Hepatocyte (in vitro differentiated cells): ENCODE measurements around the gene GJC2. TPM values are rescaled to one million over a fixed set of nuclear protein-coding genes. Genes with fewer than 3 reads are reported as not detected.
A peak's percentile ranks its signal among the peaks of the same experiment; 100 is the strongest.

Experiments
- DNase-seq: peaks from one replicate; pipeline ENCODE4 v3.0.0-alpha.2; 2016; ENCODE audit warnings: low spot score
- H2AFZ ChIP-seq: fragments of 200-600 bp; sonication (generic); 2 replicates; pipeline ENCODE4 v1.6.0; 2016; ENCODE audit warnings: antibody characterized with exemption, mild to moderate bottlenecking
- H3K27ac ChIP-seq: fragments of 200-600 bp; sonication (generic); 2 replicates; pipeline ENCODE4 v1.5.1; 2016; ENCODE audit warnings: mild to moderate bottlenecking
- H3K27me3 ChIP-seq: fragments of 200-600 bp; sonication (generic); 2 replicates; pipeline ENCODE4 v1.6.1; 2016
- H3K36me3 ChIP-seq: fragments of 200-600 bp; sonication (generic); replicated peaks from 2 replicates; pipeline ENCODE4 v1.5.1; 2016; ENCODE audit warnings: low read depth; ENCODE audit not compliant: insufficient read depth
- H3K4me1 ChIP-seq: fragments of 200-600 bp; sonication (generic); 2 replicates; pipeline ENCODE4 v1.5.1; 2016; ENCODE audit warnings: mild to moderate bottlenecking, moderate library complexity; ENCODE audit not compliant: insufficient read depth
- H3K4me2 ChIP-seq: fragments of 200-600 bp; sonication (generic); 2 replicates; pipeline ENCODE4 v1.6.0; 2016
- H3K4me3 ChIP-seq: fragments of 200-600 bp; sonication (generic); 2 replicates; pipeline ENCODE4 v1.5.1; 2016; ENCODE audit warnings: mild to moderate bottlenecking
- H3K79me2 ChIP-seq: fragments of 200-600 bp; sonication (generic); 2 replicates; pipeline ENCODE4 v1.6.0; 2017; ENCODE audit warnings: mild to moderate bottlenecking
- H3K9me2 ChIP-seq: fragments of 200-600 bp; sonication (generic); replicated peaks from 2 replicates; pipeline ENCODE4 v1.6.0; 2017; ENCODE audit warnings: mild to moderate bottlenecking; ENCODE audit not compliant: insufficient read depth
- H3K9me3 ChIP-seq: fragments of 200-600 bp; sonication (generic); 2 replicates; pipeline ENCODE4 v1.5.1; 2016; ENCODE audit warnings: low read depth, mild to moderate bottlenecking
- H4K20me1 ChIP-seq: fragments of 200-600 bp; sonication (generic); 2 replicates; pipeline ENCODE4 v1.6.0; 2016; ENCODE audit warnings: mild to moderate bottlenecking; ENCODE audit not compliant: insufficient read depth, poor library complexity, severe bottlenecking
- EZH2 ChIP-seq: fragments of 200-600 bp; sonication (generic); IDR thresholded peaks from 2 replicates; pipeline ENCODE4 v1.6.1; 2016; ENCODE audit warnings: antibody characterized with exemption, mild to moderate bottlenecking, borderline replicate concordance
- EZH2phosphoT487 ChIP-seq: fragments of 200-600 bp; sonication (generic); IDR thresholded peaks from one replicate; pipeline ENCODE4 v1.6.1; 2018; ENCODE audit warnings: antibody characterized with exemption, mild to moderate bottlenecking, low read depth, moderate library complexity; ENCODE audit not compliant: unreplicated experiment, severe bottlenecking
- WGBS: methylation state at CpG from one replicate; pipeline ENCODE4 v1.1.6; 2016; ENCODE audit warnings: low lambda C conversion rate; ENCODE audit errors: missing lambda C conversion rate; 5-methylcytosine and 5-hydroxymethylcytosine counted together
- polyA plus RNA-seq: library from polyadenylated mRNA; unstranded; fragments of >200 nt; fragmentation: Nextera tagmentation; extraction: Ambion mirVana; gene quantifications from 2 replicates; pipeline ENCODE4 v1.2.1, GENCODE V29; 2016
- total RNA-seq: library from RNA; depleted of rRNA; stranded (reverse); fragments of >200 nt; gene quantifications from 2 replicates; pipeline ENCODE4 v1.2.3, GENCODE V29; 2014
- TF ChIP-seq, protein P1 (sequence below): fragments of 200-600 bp; sonication (generic); IDR thresholded peaks from 2 replicates; pipeline ENCODE4 v1.5.1; 2016; ENCODE audit warnings: antibody characterized with exemption, mild to moderate bottlenecking; ENCODE audit not compliant: poor library complexity

The GJC2 gene
- total and polyA plus RNA-seq, 2 experiments from 2014 or later, result 0.40 to 1.6 TPM

DNA sequence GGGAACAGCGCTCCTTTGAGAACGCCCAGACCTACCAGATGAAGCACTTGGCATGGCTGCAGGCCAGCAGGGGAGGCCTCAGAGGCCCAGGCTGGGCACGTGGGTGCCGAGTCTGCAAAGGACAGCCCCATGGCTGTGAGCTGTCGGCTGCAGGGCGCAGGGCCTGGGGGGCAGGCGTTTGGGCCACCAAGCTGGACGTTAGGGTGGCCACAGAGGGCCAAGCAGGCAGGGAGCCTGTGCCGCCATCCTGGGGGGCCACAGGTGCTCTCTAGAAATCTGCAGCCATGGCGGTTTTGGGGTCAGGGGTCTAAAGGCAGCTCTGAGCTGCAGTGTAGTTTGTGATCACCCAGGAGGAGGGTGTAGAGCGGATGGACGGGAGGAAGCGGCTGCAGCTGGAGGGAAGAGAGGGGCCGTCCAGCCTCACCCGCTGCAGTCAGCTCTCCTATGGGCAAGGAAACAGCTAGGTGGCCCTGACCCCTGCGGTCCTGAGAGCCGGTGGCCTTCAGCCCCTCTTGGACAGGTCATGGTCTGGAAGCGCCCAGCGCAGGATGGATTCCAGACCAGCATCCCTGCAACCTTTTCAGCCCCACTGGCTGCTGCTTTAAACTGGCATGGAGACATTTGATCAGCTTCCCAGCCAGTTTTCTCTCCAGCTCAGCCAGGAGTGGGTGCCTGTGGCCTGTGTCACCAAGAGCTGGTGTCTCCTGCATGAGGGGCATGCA is 26.9 kb downstream of the GJC2 start:
- Histone ChIP-seq H3K9me3 (no peaks in the 10 kb centered on the region), H3K4me1 (no peaks in the 10 kb centered on the region), H3K4me2 (no peak overlapping the region), H3K36me3 (no peaks in the 10 kb centered on the region), H3K9me2 (no peaks in the 10 kb centered on the region), H3K4me3 (no peak overlapping the region), H3K79me2 (peaks cover 5% of the 10 kb centered on the region), H3K27me3 (no peaks in the 10 kb centered on the region), H3K27ac (no peak overlapping the region), H4K20me1 (no peaks in the 10 kb centered on the region), H2AFZ (no peak overlapping the region)
- WGBS, result 95% methylated on average over 19 of the region's 19 CpGs
- no peak for DNase-seq
- TF ChIP-seq EZH2phosphoT487, result no peak
- TF ChIP-seq, protein P1, sequence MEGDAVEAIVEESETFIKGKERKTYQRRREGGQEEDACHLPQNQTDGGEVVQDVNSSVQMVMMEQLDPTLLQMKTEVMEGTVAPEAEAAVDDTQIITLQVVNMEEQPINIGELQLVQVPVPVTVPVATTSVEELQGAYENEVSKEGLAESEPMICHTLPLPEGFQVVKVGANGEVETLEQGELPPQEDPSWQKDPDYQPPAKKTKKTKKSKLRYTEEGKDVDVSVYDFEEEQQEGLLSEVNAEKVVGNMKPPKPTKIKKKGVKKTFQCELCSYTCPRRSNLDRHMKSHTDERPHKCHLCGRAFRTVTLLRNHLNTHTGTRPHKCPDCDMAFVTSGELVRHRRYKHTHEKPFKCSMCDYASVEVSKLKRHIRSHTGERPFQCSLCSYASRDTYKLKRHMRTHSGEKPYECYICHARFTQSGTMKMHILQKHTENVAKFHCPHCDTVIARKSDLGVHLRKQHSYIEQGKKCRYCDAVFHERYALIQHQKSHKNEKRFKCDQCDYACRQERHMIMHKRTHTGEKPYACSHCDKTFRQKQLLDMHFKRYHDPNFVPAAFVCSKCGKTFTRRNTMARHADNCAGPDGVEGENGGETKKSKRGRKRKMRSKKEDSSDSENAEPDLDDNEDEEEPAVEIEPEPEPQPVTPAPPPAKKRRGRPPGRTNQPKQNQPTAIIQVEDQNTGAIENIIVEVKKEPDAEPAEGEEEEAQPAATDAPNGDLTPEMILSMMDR, result no peak
- no peak for TF ChIP-seq EZH2

DNA sequence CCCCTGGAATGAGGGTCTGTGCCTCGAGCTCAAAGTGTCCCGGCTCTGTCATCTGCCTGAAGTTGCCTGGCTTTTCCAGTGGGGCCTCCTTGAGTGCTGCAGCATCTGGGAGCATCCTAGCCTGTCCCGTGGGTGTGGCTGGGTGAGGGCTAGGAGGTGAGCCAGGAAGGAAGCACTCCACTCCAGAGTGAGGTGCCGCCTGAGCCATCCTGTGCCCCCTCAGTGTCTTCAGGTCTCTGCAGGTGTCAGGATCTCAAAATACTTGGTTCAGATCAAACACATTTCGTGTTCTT is 27.4 kb downstream of the GJC2 start:
- DNase-seq, result no peak
- WGBS, result 95% methylated on average over 5 of the region's 5 CpGs
- no peaks in the 10 kb centered on the region for H3K27me3 ChIP-seq
- no peak overlapping the region for H2AFZ ChIP-seq
- H3K36me3 ChIP-seq, result no peaks in the 10 kb centered on the region
- H3K4me1 ChIP-seq, result no peaks in the 10 kb centered on the region
- H3K9me2 ChIP-seq, result no peaks in the 10 kb centered on the region
- H3K4me2 ChIP-seq, result no peak overlapping the region
- H4K20me1 ChIP-seq, result no peaks in the 10 kb centered on the region
- H3K79me2 ChIP-seq, result peaks cover 3% of the 10 kb centered on the region
- no peak overlapping the region for H3K4me3 ChIP-seq
- no peaks in the 10 kb centered on the region for H3K9me3 ChIP-seq
- H3K27ac ChIP-seq, result no peak overlapping the region
- TF ChIP-seq, protein P1, result no peak
- TF ChIP-seq EZH2phosphoT487 (no peak), EZH2 (no peak)

DNA sequence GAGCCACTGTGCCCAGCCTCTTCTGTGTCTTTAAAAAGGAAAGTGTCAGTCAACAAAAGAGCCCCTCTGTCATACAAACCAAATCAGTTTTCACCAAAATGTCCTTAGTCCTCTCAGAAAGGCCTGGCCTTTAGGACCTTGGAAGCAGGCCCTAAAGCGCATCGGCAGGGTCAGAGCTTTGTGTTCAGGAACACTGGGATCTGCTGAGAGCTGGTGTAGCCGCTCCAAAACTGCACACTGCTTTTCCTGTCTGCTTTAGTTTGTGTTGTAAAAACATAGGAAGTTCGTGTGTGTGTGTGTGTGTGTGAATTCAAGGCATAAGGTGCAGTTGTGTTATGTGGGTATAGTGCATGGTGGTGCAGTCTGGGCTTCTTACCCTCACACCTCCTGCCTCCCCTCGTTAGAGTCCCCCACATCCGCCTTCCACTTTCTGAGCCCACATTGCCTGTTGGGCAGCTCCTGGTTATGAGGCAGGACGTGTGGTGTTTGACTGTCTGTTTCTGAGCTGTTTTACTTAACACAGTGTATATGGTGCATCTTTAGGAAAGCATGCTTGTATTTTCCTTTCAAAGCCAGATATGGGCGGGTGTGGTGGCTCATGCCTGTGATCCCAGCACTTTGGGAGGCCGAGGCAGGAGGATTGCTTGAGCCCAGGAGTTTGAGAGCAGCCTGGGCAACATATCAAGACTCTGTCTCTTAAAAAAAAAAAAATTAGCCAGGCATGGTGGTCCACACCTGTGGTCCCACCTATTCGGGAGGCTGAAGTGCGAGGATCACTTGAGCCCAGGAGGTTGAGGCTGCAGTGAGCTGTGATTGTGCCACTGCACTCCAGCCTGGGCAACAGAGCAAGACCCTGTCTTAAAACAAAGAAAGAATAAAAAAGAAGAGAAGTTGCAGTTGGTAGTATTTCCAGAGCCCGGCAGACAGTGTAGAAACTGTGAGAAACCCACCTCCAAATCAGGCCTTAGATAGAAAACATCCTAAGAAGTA is 28.3 kb downstream of the GJC2 start:
- Histone ChIP-seq H3K27ac (peak overlapping the region; percentile 22), H3K4me2 (no peak overlapping the region), H3K9me2 (no peaks in the 10 kb centered on the region)

More for the DNA sequence above, 28.3 kb downstream of the GJC2 start:
- no peaks in the 10 kb centered on the region for H3K36me3 ChIP-seq
- DNase-seq, result no peak
- no peaks in the 10 kb centered on the region for H4K20me1 ChIP-seq
- no peaks in the 10 kb centered on the region for H3K4me1 ChIP-seq
- no peaks in the 10 kb centered on the region for H3K9me3 ChIP-seq
- WGBS, result 94% methylated on average over 12 of the region's 12 CpGs
- no peak overlapping the region for H2AFZ ChIP-seq
- no peaks in the 10 kb centered on the region for H3K27me3 ChIP-seq
- no peak overlapping the region for H3K4me3 ChIP-seq
- H3K79me2 ChIP-seq, result peaks cover under 1% of the 10 kb centered on the region
- TF ChIP-seq EZH2 (no peak), EZH2phosphoT487 (no peak)
- TF ChIP-seq, protein P1, result no peak
